ENCODE measurements around the gene CYP19A1. TPM values are rescaled to one million over a fixed set of nuclear protein-coding genes. Genes with fewer than 3 reads are reported as not detected.

The CYP19A1 gene
- total and polyA plus RNA-seq, 2 of the 8 experiments (the other 6 are each of a cell fraction or from before 2014, with no cell fraction given) = not detected

- no peak for TF ChIP-seq NRF1 (IDR thresholded peaks at IDR 0.05; ENCODE audit: low read depth, low read length)
- TF ChIP-seq SIRT6 (IDR thresholded peaks at IDR 0.05; ENCODE audit: low read length) = no peak
- no peak for TF ChIP-seq JUN (IDR thresholded peaks at IDR 0.05; ENCODE audit: low read depth, low read length)
- no peak for TF ChIP-seq RBBP5 (IDR thresholded peaks at IDR 0.05; ENCODE audit: borderline replicate concordance, low read depth, low read length)
- TF ChIP-seq CTBP2 (IDR thresholded peaks at IDR 0.05; ENCODE audit: borderline replicate concordance, insufficient read depth, insufficient read length, low read length) = no peak
- TF ChIP-seq CREB1 (IDR thresholded peaks at IDR 0.05) = no peak
- TF ChIP-seq GTF2F1 (IDR thresholded peaks at IDR 0.05; ENCODE audit: borderline replicate concordance, low read depth, low read length) = no peak
- no peak for TF ChIP-seq POLR2AphosphoS5 (IDR thresholded peaks at IDR 0.05; ENCODE audit: low read depth, low read length)
- TF ChIP-seq CBX8 (IDR thresholded peaks at IDR 0.05; ENCODE audit: borderline replicate concordance, low read depth, low read length) = no peak
- Histone ChIP-seq H2BK12ac (ENCODE audit: low read depth, low read length) (no peak overlapping the region), H2BK15ac (ENCODE audit: low read length) (no peak overlapping the region), H3K9me3 (ENCODE audit: insufficient read depth in 2 of 2, low read depth in 1 of 2, low read length in 1 of 2) (no peaks in the 10 kb centered on the region), H3K23ac (ENCODE audit: insufficient read length) (no peak overlapping the region), H3K27ac (ENCODE audit: low read depth, low read length) (no peak overlapping the region), H2AFZ (ENCODE audit: low read length) (no peak overlapping the region), H2BK120ac (replicated peaks; ENCODE audit: low read depth, low read length) (no peak overlapping the region), H3K9ac (replicated peaks in 1 of 4; ENCODE audit: extremely low read depth in 1 of 4, low read depth in 3 of 4, low read length in 3 of 4) (no peak overlapping the region), H4K20me1 (replicated peaks in 1 of 2; ENCODE audit: control insufficient read depth in 1 of 2, insufficient read depth in 2 of 2, low read length in 2 of 2) (no peaks in the 10 kb centered on the region), H4K5ac (ENCODE audit: insufficient read length, low read depth, low read length) (no peak overlapping the region), H3K79me1 (ENCODE audit: low read depth, low read length) (no peaks in the 10 kb centered on the region), H3K4me1 (replicated peaks in 1 of 4; ENCODE audit: control insufficient read depth in 3 of 4, insufficient read depth in 4 of 4, low read length in 3 of 4) (no peaks in the 10 kb centered on the region), H3K23me2 (ENCODE audit: low read depth, low read length) (no peaks in the 10 kb centered on the region), H4K91ac (replicated peaks; ENCODE audit: insufficient read length, low read length) (no peak overlapping the region), H3K79me2 (ENCODE audit: control insufficient read depth in 1 of 2, insufficient read depth in 2 of 2, low read length in 2 of 2) (no peaks in the 10 kb centered on the region), H3K14ac (ENCODE audit: insufficient read length) (no peak overlapping the region), H3K56ac (replicated peaks; ENCODE audit: insufficient read length, low read depth, low read length) (no peak overlapping the region), H2BK5ac (ENCODE audit: low read depth, low read length) (no peak overlapping the region), H3K4me3 (ENCODE audit: extremely low read depth in 1 of 4, insufficient read depth in 2 of 4, low read depth in 3 of 4, low read length in 4 of 4) (no peak overlapping the region), H3K4me2 (ENCODE audit: insufficient read depth in 1 of 2, low read depth in 2 of 2, low read length in 2 of 2) (no peak overlapping the region), H2BK20ac (ENCODE audit: low read length) (no peak overlapping the region), H3K18ac (ENCODE audit: extremely low read depth, low read length) (no peak overlapping the region), H3K27me3 (replicated peaks in 1 of 4; ENCODE audit: control insufficient read depth in 3 of 4, extremely low read depth in 1 of 4, insufficient read depth in 3 of 4, low read length in 3 of 4) (peaks cover 0 to 12% (median 7%) of the 10 kb centered on the region in 4 experiments; a peak in 6 of 7 replicates), H3K36me3 (ENCODE audit: control insufficient read depth in 2 of 4, insufficient read depth in 4 of 4, low read length in 3 of 4) (no peaks in the 10 kb centered on the region; a peak in 1 of 8 replicates), H3K4ac (replicated peaks; ENCODE audit: insufficient read length, low read depth, low read length) (no peak overlapping the region), H2AK5ac (ENCODE audit: low read depth, low read length) (no peak overlapping the region), H4K8ac (ENCODE audit: extremely low read depth, insufficient read depth, low read length) (no peak overlapping the region)
- DNase-seq (ENCODE audit: low read depth in 1 of 2, low spot score in 2 of 2) (no peak), FAIRE-seq (no peak)
- CTCF ChIA-PET (ENCODE audit: partially characterized antibody) = interaction anchor here (0.6 to 1.6 kb wide), 2 partner anchors 16 to 40 kb away, joined by 3 to 5 read pairs; no protein-coding TSS in a partner anchor
- POLR2A ChIA-PET (ENCODE audit: partially characterized antibody) = no interaction called here
- 84 to 100% methylated on average over 2 to 9 of the region's 9 CpGs for WGBS, 2 experiments (ENCODE audit: extremely low coverage in 1 of 2, insufficient coverage in 1 of 2, insufficient read length in 1 of 2, insufficient replicate concordance in 2 of 2, low coverage in 1 of 2, low lambda C conversion rate in 2 of 2, missing lambda C conversion rate in 1 of 2)
Measured at GRCh38 chr15:51335538-51336410, 2.6 kb downstream of the CYP19A1 start.
